IMR-90 (cell line): Measurements from ENCODE around the gene ZNF362. TPM values are rescaled to one million over a fixed set of nuclear protein-coding genes. Genes with fewer than 3 reads are reported as not detected.

Source experiments
- ATAC-seq: fragments of 200-7000 bp; cut with Tn5 transposase; 2 replicates; pipeline ENCODE4 v1.9.1; 2020; ENCODE audit warnings: low read depth, mild to moderate bottlenecking, moderate library complexity
- BruUV-seq: library from RNA; stranded (reverse); fragments of 400-500 nt; replicated peaks from 2 replicates; lab custom pipeline; 2021; lab: Mats Ljungman, UMichigan
- CTCF ChIA-PET: fragments of 300-600 bp; formaldehyde crosslinking; extraction: SDS; loops from one replicate; lab custom pipeline; 2021; ENCODE audit warnings: antibody characterized with exemption; lab: Yijun Ruan, JAX
- POLR2A ChIA-PET: fragments of 300-600 bp; sonication (Branson Sonifier 250); formaldehyde crosslinking; loops from one replicate; lab custom pipeline; 2022; ENCODE audit warnings: antibody characterized with exemption; ENCODE audit not compliant: unreplicated experiment; lab: Charles Lee
- DNase-seq: peaks from one replicate; pipeline ENCODE4 v3.0.0; 2013
- H2AFZ ChIP-seq: replicated peaks from 2 replicates; pipeline ENCODE3; 2013; ENCODE audit warnings: low read length, mild to moderate bottlenecking; ENCODE audit not compliant: poor library complexity
- H2AK5ac ChIP-seq: 2 replicates; pipeline ENCODE4 v1.6.1; 2013; ENCODE audit warnings: low read depth, low read length, inconsistent platforms
- H2AK9ac ChIP-seq: replicated peaks from 2 replicates; pipeline ENCODE3; 2013; ENCODE audit warnings: mild to moderate bottlenecking, low read depth, low read length, moderate library complexity; ENCODE audit not compliant: poor library complexity
- H2BK120ac ChIP-seq: 2 replicates; pipeline ENCODE4 v1.6.1; 2013; ENCODE audit warnings: low read depth, low read length, inconsistent platforms
- H2BK15ac ChIP-seq: 3 replicates; pipeline ENCODE4 v1.6.1; 2013; ENCODE audit warnings: low read depth, low read length, inconsistent platforms
- H2BK20ac ChIP-seq: 2 replicates; pipeline ENCODE4 v1.6.1; 2013; ENCODE audit warnings: low read depth, mild to moderate bottlenecking, inconsistent platforms, low read length, moderate library complexity
- H2BK5ac ChIP-seq: 2 replicates; pipeline ENCODE4 v1.6.1; 2013; ENCODE audit warnings: mild to moderate bottlenecking, low read depth, low read length, inconsistent platforms; ENCODE audit not compliant: poor library complexity, severe bottlenecking
- H3K14ac ChIP-seq: replicated peaks from 2 replicates; pipeline ENCODE4 v1.6.1; 2013; ENCODE audit warnings: low read depth, low read length, inconsistent platforms
- H3K18ac ChIP-seq: 2 replicates; pipeline ENCODE4 v1.6.1; 2013; ENCODE audit warnings: low read depth, low read length, control low read depth
- H3K23ac ChIP-seq: 2 replicates; pipeline ENCODE4 v1.6.1; 2013; ENCODE audit warnings: low read depth, low read length, inconsistent platforms
- H3K27ac ChIP-seq: 2 replicates; pipeline ENCODE4 v1.5.1; 2013; ENCODE audit warnings: mild to moderate bottlenecking, control low read depth, low read length; ENCODE audit not compliant: insufficient read depth
- H3K27me3 ChIP-seq: 2 replicates; pipeline ENCODE4 v1.6.1; 2013; ENCODE audit warnings: low read length; ENCODE audit not compliant: control insufficient read depth, insufficient read depth
- H3K36me3 ChIP-seq: 2 replicates; pipeline ENCODE4 v1.6.1; 2013; ENCODE audit warnings: low read length, mixed read lengths; ENCODE audit not compliant: control insufficient read depth, insufficient read depth
- H3K4ac ChIP-seq: 2 replicates; pipeline ENCODE4 v1.6.1; 2013; ENCODE audit warnings: low read depth, low read length, inconsistent platforms
- H3K4me1 ChIP-seq: 2 replicates; pipeline ENCODE4 v1.6.1; 2013; ENCODE audit warnings: low read length, mixed read lengths; ENCODE audit not compliant: control insufficient read depth, insufficient read depth
- H3K4me2 ChIP-seq: 2 replicates; pipeline ENCODE4 v1.6.1; 2013; ENCODE audit warnings: low read depth, mild to moderate bottlenecking, control low read depth, low read length, moderate library complexity
- H3K4me3 ChIP-seq: 2 replicates; pipeline ENCODE4 v1.5.1; 2013; ENCODE audit warnings: low read depth, mild to moderate bottlenecking, control low read depth, low read length, moderate library complexity; ENCODE audit not compliant: insufficient read depth
- H3K56ac ChIP-seq: 2 replicates; pipeline ENCODE4 v1.6.1; 2013; ENCODE audit warnings: low read length, inconsistent platforms; ENCODE audit not compliant: insufficient read depth; ENCODE audit errors: extremely low read depth
- H3K79me1 ChIP-seq, 2 experiments: 2 replicates each; pipeline ENCODE4 v1.6.1; 2013; ENCODE audit warnings: low read length in 2 of 2, inconsistent platforms in 1 of 2, low read depth in 1 of 2
- H3K9ac ChIP-seq: 2 replicates; pipeline ENCODE4 v1.6.1; 2013; ENCODE audit warnings: low read depth, low read length, control low read depth
- H3K9me1 ChIP-seq: 2 replicates; pipeline ENCODE4 v1.6.1; 2013; ENCODE audit warnings: low read length, inconsistent platforms; ENCODE audit not compliant: insufficient read depth
- H3K9me3 ChIP-seq: 2 replicates; pipeline ENCODE4 v1.6.1; 2013; ENCODE audit warnings: low read length; ENCODE audit not compliant: control insufficient read depth, insufficient read depth
- H4K20me1 ChIP-seq: 2 replicates; pipeline ENCODE4 v1.6.1; 2013; ENCODE audit warnings: low read length, inconsistent platforms; ENCODE audit not compliant: insufficient read depth
- H4K5ac ChIP-seq: 2 replicates; pipeline ENCODE4 v1.6.1; 2013; ENCODE audit warnings: mild to moderate bottlenecking, low read depth, low read length, control low read depth
- H4K8ac ChIP-seq, 2 experiments: 2 replicates each; pipeline ENCODE4 v1.6.1; 2013; ENCODE audit warnings: low read depth in 2 of 2, low read length in 2 of 2, control low read depth in 1 of 2, inconsistent platforms in 1 of 2
- H4K91ac ChIP-seq: 2 replicates; pipeline ENCODE4 v1.6.1; 2013; ENCODE audit warnings: low read depth, low read length, inconsistent platforms; ENCODE audit not compliant: insufficient read depth
- BHLHE40 ChIP-seq: fragments of 150-350 bp; IDR thresholded peaks from 2 replicates; pipeline ENCODE4 v1.6.1; 2016; ENCODE audit warnings: mild to moderate bottlenecking, low read depth, low read length
- CEBPB ChIP-seq: IDR thresholded peaks from 2 replicates; pipeline ENCODE4 v1.6.1; 2012; ENCODE audit warnings: low read depth, low read length, improper control_type of control experiment
- CHD1 ChIP-seq: IDR thresholded peaks from 2 replicates; pipeline ENCODE4 v1.6.1; 2012; ENCODE audit warnings: low read depth, low read length, improper control_type of control experiment
- CTCF ChIP-seq: conservative IDR thresholded peaks from 2 replicates; pipeline ENCODE4 v1.5.1; 2012; ENCODE audit warnings: mild to moderate bottlenecking, low read depth, low read length, improper control_type of control experiment
- ELK1 ChIP-seq: fragments of 150-350 bp; IDR thresholded peaks from 2 replicates; pipeline ENCODE4 v1.6.1; 2016; ENCODE audit warnings: low read depth, mild to moderate bottlenecking, low read length, moderate library complexity, borderline replicate concordance
- FOS ChIP-seq: fragments of 150-350 bp; IDR thresholded peaks from 2 replicates; pipeline ENCODE4 v1.6.1; 2016; ENCODE audit warnings: low read depth, low read length
- MAFK ChIP-seq: IDR thresholded peaks from 2 replicates; pipeline ENCODE4 v1.6.1; 2012; ENCODE audit warnings: low read depth, low read length, improper control_type of control experiment
- MAZ ChIP-seq: IDR thresholded peaks from 2 replicates; pipeline ENCODE4 v1.6.1; 2012; ENCODE audit warnings: low read depth, mild to moderate bottlenecking, low read length, improper control_type of control experiment, moderate library complexity, borderline replicate concordance
- NFE2L2 ChIP-seq: fragments of 150-350 bp; IDR thresholded peaks from 2 replicates; pipeline ENCODE4 v1.6.1; 2016; ENCODE audit warnings: low read depth, mild to moderate bottlenecking, low read length
- POLR2A ChIP-seq: IDR thresholded peaks from 2 replicates; pipeline ENCODE4 v1.6.1; 2012; ENCODE audit warnings: mild to moderate bottlenecking, low read depth, low read length
- RAD21 ChIP-seq: IDR thresholded peaks from 2 replicates; pipeline ENCODE4 v1.6.1; 2012; ENCODE audit warnings: low read length, improper control_type of control experiment
- RCOR1 ChIP-seq: IDR thresholded peaks from 2 replicates; pipeline ENCODE4 v1.6.1; 2012; ENCODE audit warnings: mild to moderate bottlenecking, low read length, improper control_type of control experiment; ENCODE audit not compliant: insufficient replicate concordance
- RFX5 ChIP-seq: IDR thresholded peaks from 2 replicates; pipeline ENCODE4 v1.8.0; 2012; ENCODE audit warnings: low read depth, mild to moderate bottlenecking, low read length, moderate library complexity
- SMC3 ChIP-seq: fragments of 150-350 bp; IDR thresholded peaks from 2 replicates; pipeline ENCODE4 v1.6.1; 2016; ENCODE audit warnings: low read depth, mild to moderate bottlenecking, antibody characterized with exemption, low read length, moderate library complexity
- USF2 ChIP-seq: fragments of 150-350 bp; IDR thresholded peaks from 2 replicates; pipeline ENCODE4 v1.6.1; 2017; ENCODE audit warnings: mild to moderate bottlenecking, antibody characterized with exemption, low read length, low read depth
- WGBS, 2 experiments: methylation state at CpG; one replicate each; pipeline versions ENCODE4 v1.1.5 to v1.1.7; 2013; ENCODE audit warnings: missing lambda C conversion rate in 2 of 2; ENCODE audit not compliant: insufficient read length in 1 of 2; ENCODE audit errors: extremely low coverage in 2 of 2; 5-methylcytosine and 5-hydroxymethylcytosine counted together
- dilution Hi-C: fragments of 300-500 bp; cut with HindIII; formaldehyde crosslinking; loops from one replicate; pipeline ENCODE4 v1.14.3; 2018; ENCODE audit warnings: low sequenced_read_pairs; ENCODE audit not compliant: unreplicated experiment
- in situ Hi-C: fragments of 300-500 bp; cut with MboI; formaldehyde crosslinking; loops from 3 replicates; pipeline ENCODE4 v1.14.3; 2019; ENCODE audit warnings: low sequenced_read_pairs, inconsistent platforms, mixed read lengths
- intact Hi-C: fragments of 100-400 bp; cut with micrococcal nuclease; formaldehyde crosslinking; loops from 2 replicates; pipeline ENCODE4 v1.10.0; 2022
- polyA plus RNA-seq, 3 experiments: library from polyadenylated mRNA; depleted of rRNA; stranded (reverse); fragments of >200 nt; gene quantifications; 2 replicates each; pipeline ENCODE4 v1.2.3, GENCODE V29; 2012; ENCODE audit warnings: low replicate concordance in 1 of 3
- total RNA-seq: library from RNA; depleted of rRNA; stranded (reverse); fragments of >200 nt; gene quantifications from 2 replicates; pipeline ENCODE4 v1.2.3, GENCODE V29; 2012

Gene ZNF362
- total and polyA plus RNA-seq, 2 of the 4 experiments (the other 2 are of a cell fraction): 5.7 to 12.9 TPM

DNA sequence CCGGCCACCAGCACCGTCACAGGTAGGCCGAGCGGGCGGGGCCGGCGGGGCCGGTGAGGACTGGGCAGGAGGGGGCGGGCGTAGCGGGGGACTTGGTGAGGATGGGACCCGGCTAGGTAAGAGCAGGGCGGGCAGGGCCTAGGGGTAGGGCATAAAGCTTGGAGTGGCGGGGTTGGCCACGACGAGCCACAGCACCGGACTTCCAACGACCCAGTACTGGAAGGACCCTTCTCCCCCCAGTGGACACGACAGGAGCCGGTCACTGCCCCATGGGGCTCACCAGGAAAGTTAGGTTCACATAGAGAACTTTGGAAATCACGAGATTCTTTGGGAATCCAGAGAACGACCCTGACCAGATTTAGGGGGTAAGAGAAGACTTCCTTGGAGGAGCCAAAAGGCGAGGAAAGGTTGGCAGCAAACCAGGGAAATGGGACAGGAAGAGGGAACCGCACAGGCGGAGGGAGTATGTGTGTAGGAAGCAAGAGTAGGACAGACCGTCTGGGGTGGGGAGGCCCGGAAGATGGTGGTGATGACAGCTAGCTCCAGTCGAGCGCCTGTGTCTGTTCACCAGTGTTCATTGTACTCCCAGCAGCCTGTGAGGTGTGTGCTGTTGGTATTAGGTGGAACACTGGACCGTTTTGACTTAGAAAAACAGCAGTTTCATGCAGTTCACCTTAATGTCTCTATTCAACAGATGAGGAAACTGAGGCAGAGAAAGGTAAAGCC, 20.4 kb downstream of the ZNF362 start:
- H2BK20ac ChIP-seq: no peak overlapping the region
- no peak overlapping the region for H3K4ac ChIP-seq
- DNase-seq: no peak
- POLR2A ChIA-PET: no interaction called here
- 88% methylated on average over 12 of the region's 30 CpGs; no CpG with 5 or more reads in 1 of the 2 experiments for WGBS, 2 experiments
- H3K4me2 ChIP-seq: no peak overlapping the region
- no peak overlapping the region for H2BK5ac ChIP-seq
- CTCF ChIA-PET: interaction anchor here (1.6 kb wide), 1 partner anchor 19 kb away, joined by 6 read pairs; no protein-coding TSS in a partner anchor
- H3K27ac ChIP-seq: no peak overlapping the region
- no peak overlapping the region for H3K4me3 ChIP-seq
- H3K9ac ChIP-seq: no peak overlapping the region
- H2AK5ac ChIP-seq: no peak overlapping the region
- no peaks in the 10 kb centered on the region for H3K9me3 ChIP-seq
- H3K23ac ChIP-seq: no peak overlapping the region
- no peak for TF ChIP-seq SMC3
- no peak for TF ChIP-seq USF2
- TF ChIP-seq NFE2L2: no peak
- no peak for TF ChIP-seq CEBPB
- no peak for TF ChIP-seq MAFK
- TF ChIP-seq CHD1: no peak
- no peak for TF ChIP-seq FOS
- no peak for TF ChIP-seq BHLHE40
- TF ChIP-seq ELK1: no peak
- no peak for TF ChIP-seq RFX5
- TF ChIP-seq POLR2A: no peak
- TF ChIP-seq RCOR1: no peak
- no peak for TF ChIP-seq RAD21
- TF ChIP-seq CTCF: no peak
- TF ChIP-seq MAZ: no peak
- no peak overlapping the region for H2BK120ac ChIP-seq
- H3K18ac ChIP-seq: no peak overlapping the region
- H4K20me1 ChIP-seq: peaks cover 17% of the 10 kb centered on the region; the same call in 1 of the 2 replicates
- H3K36me3 ChIP-seq: peaks cover 34% of the 10 kb centered on the region
- H2BK15ac ChIP-seq: no peak overlapping the region
- H3K56ac ChIP-seq: no peak overlapping the region
- peaks cover 13% of the 10 kb centered on the region for H3K9me1 ChIP-seq
- no peak overlapping the region for H4K91ac ChIP-seq
- in situ Hi-C loops (no loop called here), dilution Hi-C loops (no loop called here), intact Hi-C loops (no loop called here)
- H3K4me1 ChIP-seq: no peaks in the 10 kb centered on the region; the same call in 1 of the 2 replicates
- H3K27me3 ChIP-seq: no peaks in the 10 kb centered on the region
- ATAC-seq: no peak
- no TSS peak for BruUV-seq
- peaks cover 26 to 43% of the 10 kb centered on the region in 2 experiments for H3K79me1 ChIP-seq
- H3K14ac ChIP-seq: no peak overlapping the region
- no peak overlapping the region for H2AK9ac ChIP-seq
- no peak overlapping the region for H2AFZ ChIP-seq
- H4K8ac ChIP-seq: no peak overlapping the region
- H4K5ac ChIP-seq: no peak overlapping the region
